ENCODE data around the gene SHC3. TPM values are rescaled to one million over a fixed set of nuclear protein-coding genes. Genes with fewer than 3 reads are reported as not detected.

The SHC3 gene
- total and polyA plus RNA-seq, 2 of the 4 experiments (the other 2 are of a cell fraction): 4.5 to 13.3 TPM

- DNase-seq: no peak
- H2BK15ac ChIP-seq (ENCODE audit: low read depth, low read length): no peak overlapping the region
- H3K18ac ChIP-seq (ENCODE audit: low read depth, low read length): no peak overlapping the region
- no peak overlapping the region for H3K14ac ChIP-seq (replicated peaks; ENCODE audit: low read depth, low read length)
- H3K56ac ChIP-seq (ENCODE audit: extremely low read depth, insufficient read depth, low read length): no peak overlapping the region
- dilution Hi-C loops (cut with HindIII; ENCODE audit: low sequenced_read_pairs, unreplicated experiment): no loop called here
- ATAC-seq (ENCODE audit: low read depth): no peak
- H4K91ac ChIP-seq (ENCODE audit: insufficient read depth, low read depth, low read length): no peak overlapping the region
- no peaks in the 10 kb centered on the region for H3K9me3 ChIP-seq (ENCODE audit: control insufficient read depth, insufficient read depth, low read length)
- H2BK120ac ChIP-seq (ENCODE audit: low read depth, low read length): no peak overlapping the region
- BruUV-seq (replicated peaks): no TSS peak
- no peak overlapping the region for H2AFZ ChIP-seq (replicated peaks; ENCODE audit: low read length, poor library complexity)
- H3K27ac ChIP-seq (ENCODE audit: insufficient read depth, low read length): no peak overlapping the region
- H3K9me1 ChIP-seq (ENCODE audit: insufficient read depth, low read length): peaks cover 5% of the 10 kb centered on the region; the same call in 1 of the 2 replicates
- no peaks in the 10 kb centered on the region for H4K20me1 ChIP-seq (ENCODE audit: insufficient read depth, low read length)
- H3K9ac ChIP-seq (ENCODE audit: low read depth, low read length): no peak overlapping the region
- no peak overlapping the region for H2BK20ac ChIP-seq (ENCODE audit: low read depth, low read length)
- no peak overlapping the region for H2BK5ac ChIP-seq (ENCODE audit: low read depth, low read length, poor library complexity, severe bottlenecking)
- H3K4me2 ChIP-seq (ENCODE audit: low read depth, low read length): no peak overlapping the region
- H4K5ac ChIP-seq (ENCODE audit: low read depth, low read length): no peak overlapping the region
- no peak overlapping the region for H2AK5ac ChIP-seq (ENCODE audit: low read depth, low read length)
- in situ Hi-C loops (cut with MboI; ENCODE audit: low sequenced_read_pairs): loop anchor here (10.0 to 25.0 kb wide), 3 partner anchors 812 to 1320 kb away; partner anchors contain the start of gene CDK20
- TF ChIP-seq CHD1 (IDR thresholded peaks at IDR 0.05; ENCODE audit: low read depth, low read length) (no peak), MAFK (IDR thresholded peaks at IDR 0.05; ENCODE audit: low read depth, low read length) (no peak), RAD21 (IDR thresholded peaks at IDR 0.05; ENCODE audit: low read length) (no peak)
- TF ChIP-seq, protein P1, sequence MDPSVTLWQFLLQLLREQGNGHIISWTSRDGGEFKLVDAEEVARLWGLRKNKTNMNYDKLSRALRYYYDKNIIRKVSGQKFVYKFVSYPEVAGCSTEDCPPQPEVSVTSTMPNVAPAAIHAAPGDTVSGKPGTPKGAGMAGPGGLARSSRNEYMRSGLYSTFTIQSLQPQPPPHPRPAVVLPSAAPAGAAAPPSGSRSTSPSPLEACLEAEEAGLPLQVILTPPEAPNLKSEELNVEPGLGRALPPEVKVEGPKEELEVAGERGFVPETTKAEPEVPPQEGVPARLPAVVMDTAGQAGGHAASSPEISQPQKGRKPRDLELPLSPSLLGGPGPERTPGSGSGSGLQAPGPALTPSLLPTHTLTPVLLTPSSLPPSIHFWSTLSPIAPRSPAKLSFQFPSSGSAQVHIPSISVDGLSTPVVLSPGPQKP (IDR thresholded peaks at IDR 0.05; ENCODE audit: borderline replicate concordance, low read depth, low read length): no peak
- H3K23ac ChIP-seq (ENCODE audit: low read depth, low read length): no peak overlapping the region
- peaks cover 22% of the 10 kb centered on the region for H3K36me3 ChIP-seq (ENCODE audit: control insufficient read depth, insufficient read depth, low read length)
- H3K4me1 ChIP-seq (ENCODE audit: control insufficient read depth, insufficient read depth, low read length): no peaks in the 10 kb centered on the region
- H3K4me3 ChIP-seq (ENCODE audit: insufficient read depth, low read depth, low read length): no peak overlapping the region
- no peak overlapping the region for H2AK9ac ChIP-seq (replicated peaks; ENCODE audit: low read depth, low read length, poor library complexity)
- no peaks in the 10 kb centered on the region for H3K27me3 ChIP-seq (ENCODE audit: control insufficient read depth, insufficient read depth, low read length)
- H3K4ac ChIP-seq (ENCODE audit: low read depth, low read length): no peak overlapping the region
- CTCF ChIA-PET: no interaction called here
- POLR2A ChIA-PET (ENCODE audit: unreplicated experiment): no interaction called here
- intact Hi-C loops (cut with micrococcal nuclease): loop anchor here (5.0 kb wide), 1 partner anchor 170 kb away; the partner anchor contains the start of gene SHC3
- WGBS, 2 experiments (ENCODE audit: extremely low coverage in 2 of 2, insufficient read length in 1 of 2): 100% methylated on average over 1 of the region's 9 CpGs; no CpG with 5 or more reads in 1 of the 2 experiments
- H3K79me1 ChIP-seq (ENCODE audit: low read depth in 1 of 2, low read length in 2 of 2): 0 out of 4 replicates have a peak, but pooled peaks cover 0 to 3% of the 10 kb centered on the region in 2 experiments
- H4K8ac ChIP-seq (ENCODE audit: low read depth in 2 of 2, low read length in 2 of 2): no peak overlapping the region
Observed at GRCh38 chr9:89006996-89007967, 171.3 kb downstream of the SHC3 start.
